ENCODE results near the gene CEP192. TPM values are rescaled to one million over a fixed set of nuclear protein-coding genes. Genes with fewer than 3 reads are reported as not detected.
A peak's percentile ranks its signal among the peaks of the same experiment; 100 is the strongest.

The CEP192 gene
- total RNA-seq, 1 donor from 2014 or later: 25.6 TPM

GRCh38 chr18:13125191-13125590 is 134.0 kb downstream of the CEP192 start:
- no peak for DNase-seq
- H3K4me1 ChIP-seq: peaks cover 6% of the 10 kb centered on the region
- H3K27ac ChIP-seq (replicated peaks): no peak overlapping the region
- H3K4me3 ChIP-seq: no peak overlapping the region
- intact Hi-C loops (cut with micrococcal nuclease): no loop called here
- H3K36me3 ChIP-seq: peaks cover 18% of the 10 kb centered on the region
- H3K27me3 ChIP-seq (ENCODE audit: low read depth): no peaks in the 10 kb centered on the region
- no peak for TF ChIP-seq CTCF (IDR thresholded peaks at IDR 0.05; ENCODE audit: borderline replicate concordance)
- no peaks in the 10 kb centered on the region for H3K9me3 ChIP-seq (replicated peaks)

GRCh38 chr18:13126966-13127598 is 135.9 kb downstream of the CEP192 start:
- Histone ChIP-seq H3K36me3 (peaks cover 12% of the 10 kb centered on the region), H3K4me3 (no peak overlapping the region), H3K27ac (replicated peaks) (no peak overlapping the region), H3K4me1 (no peaks in the 10 kb centered on the region), H3K9me3 (replicated peaks) (no peaks in the 10 kb centered on the region), H3K27me3 (ENCODE audit: low read depth) (no peaks in the 10 kb centered on the region)
- no peak for TF ChIP-seq CTCF (IDR thresholded peaks at IDR 0.05; ENCODE audit: borderline replicate concordance)
- intact Hi-C loops (cut with micrococcal nuclease): no loop called here
- DNase-seq: no peak

GRCh38 chr18:13131283-13131682 is 140.1 kb downstream of the CEP192 start:
- no peaks in the 10 kb centered on the region for H3K9me3 ChIP-seq (replicated peaks)
- no peak overlapping the region for H3K4me3 ChIP-seq
- no peak for DNase-seq
- H3K4me1 ChIP-seq: peaks cover 2% of the 10 kb centered on the region
- H3K36me3 ChIP-seq: peaks cover 5% of the 10 kb centered on the region
- TF ChIP-seq CTCF (IDR thresholded peaks at IDR 0.05; ENCODE audit: borderline replicate concordance): no peak
- no peak overlapping the region for H3K27ac ChIP-seq (replicated peaks)
- H3K27me3 ChIP-seq (ENCODE audit: low read depth): no peaks in the 10 kb centered on the region
- intact Hi-C loops (cut with micrococcal nuclease): no loop called here

- intact Hi-C loops (cut with micrococcal nuclease): no loop called here
- H3K4me3 ChIP-seq: no peak overlapping the region
- no peaks in the 10 kb centered on the region for H3K9me3 ChIP-seq (replicated peaks)
- peaks cover 18% of the 10 kb centered on the region for H3K4me1 ChIP-seq
- no peaks in the 10 kb centered on the region for H3K36me3 ChIP-seq
- H3K27me3 ChIP-seq (ENCODE audit: low read depth): peaks cover 6% of the 10 kb centered on the region
- no peak for DNase-seq
- H3K27ac ChIP-seq (replicated peaks): no peak overlapping the region
- TF ChIP-seq CTCF (IDR thresholded peaks at IDR 0.05; ENCODE audit: borderline replicate concordance): no peak
Observed at GRCh38 chr18:13134551-13135401, 143.6 kb downstream of the CEP192 start.

- H3K4me1 ChIP-seq: peaks cover 18% of the 10 kb centered on the region
- H3K4me3 ChIP-seq: peak overlapping the region; percentile 80
- intact Hi-C loops (cut with micrococcal nuclease): no loop called here
- DNase-seq: peak; percentile 43
- H3K36me3 ChIP-seq: no peaks in the 10 kb centered on the region
- no peaks in the 10 kb centered on the region for H3K9me3 ChIP-seq (replicated peaks)
- TF ChIP-seq CTCF (IDR thresholded peaks at IDR 0.05; ENCODE audit: borderline replicate concordance): no peak
- peaks cover 6% of the 10 kb centered on the region for H3K27me3 ChIP-seq (ENCODE audit: low read depth)
- peak overlapping the region; percentile 75 for H3K27ac ChIP-seq (replicated peaks)
Observed at GRCh38 chr18:13136056-13136903, 145.1 kb downstream of the CEP192 start.
